Neural progenitor cell (in vitro differentiated cells): ENCODE results near the gene ERN1.

Experiments used
- CTCF ChIP-seq: fragments of 200-600 bp; sonication (generic); IDR thresholded peaks from 2 replicates; pipeline ENCODE4 v1.5.1; 2017; ENCODE audit warnings: antibody characterized with exemption, mild to moderate bottlenecking
- EZH2 ChIP-seq: fragments of 200-600 bp; sonication (generic); IDR thresholded peaks from 2 replicates; pipeline ENCODE4 v1.6.1; 2017; ENCODE audit warnings: antibody characterized with exemption, mild to moderate bottlenecking, moderate library complexity
- EZH2phosphoT487 ChIP-seq: fragments of 200-600 bp; sonication (generic); IDR thresholded peaks from 2 replicates; pipeline ENCODE4 v1.6.1; 2017; ENCODE audit warnings: antibody characterized with exemption

- TF ChIP-seq CTCF (no peak), EZH2phosphoT487 (no peak), EZH2 (no peak)
These were observed 55.1 kb downstream of the ERN1 start for GRCh38 chr17:64074704-64075426.
